ENCODE results near the gene CD9.

CD9 gene

GRCh38 chr12:6222078-6222654 lies 22.0 kb downstream of the CD9 start:
- in situ Hi-C loops (cut with HindIII; ENCODE audit: low pct_ligation_motif_present, low sequenced_read_pairs): no loop called here
- TF ChIP-seq, protein P1, sequence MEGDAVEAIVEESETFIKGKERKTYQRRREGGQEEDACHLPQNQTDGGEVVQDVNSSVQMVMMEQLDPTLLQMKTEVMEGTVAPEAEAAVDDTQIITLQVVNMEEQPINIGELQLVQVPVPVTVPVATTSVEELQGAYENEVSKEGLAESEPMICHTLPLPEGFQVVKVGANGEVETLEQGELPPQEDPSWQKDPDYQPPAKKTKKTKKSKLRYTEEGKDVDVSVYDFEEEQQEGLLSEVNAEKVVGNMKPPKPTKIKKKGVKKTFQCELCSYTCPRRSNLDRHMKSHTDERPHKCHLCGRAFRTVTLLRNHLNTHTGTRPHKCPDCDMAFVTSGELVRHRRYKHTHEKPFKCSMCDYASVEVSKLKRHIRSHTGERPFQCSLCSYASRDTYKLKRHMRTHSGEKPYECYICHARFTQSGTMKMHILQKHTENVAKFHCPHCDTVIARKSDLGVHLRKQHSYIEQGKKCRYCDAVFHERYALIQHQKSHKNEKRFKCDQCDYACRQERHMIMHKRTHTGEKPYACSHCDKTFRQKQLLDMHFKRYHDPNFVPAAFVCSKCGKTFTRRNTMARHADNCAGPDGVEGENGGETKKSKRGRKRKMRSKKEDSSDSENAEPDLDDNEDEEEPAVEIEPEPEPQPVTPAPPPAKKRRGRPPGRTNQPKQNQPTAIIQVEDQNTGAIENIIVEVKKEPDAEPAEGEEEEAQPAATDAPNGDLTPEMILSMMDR (IDR thresholded peaks at IDR 0.05; ENCODE audit: low read depth, low read length, missing control alignments): no peak
- no peaks in the 10 kb centered on the region for H3K36me3 ChIP-seq (replicated peaks)

GRCh38 chr12:6223545-6223944 lies 23.3 kb downstream of the CD9 start:
- DNase-seq: no peak
- Histone ChIP-seq H3K4me3 (ENCODE audit: low read depth, low read length) (no peak overlapping the region), H3K27ac (no peak overlapping the region), H3K27me3 (replicated peaks) (no peaks in the 10 kb centered on the region), H3K36me3 (replicated peaks) (no peaks in the 10 kb centered on the region)
- TF ChIP-seq, protein P1 (IDR thresholded peaks at IDR 0.05; ENCODE audit: low read depth, low read length, missing control alignments): no peak
- in situ Hi-C loops (cut with HindIII; ENCODE audit: low pct_ligation_motif_present, low sequenced_read_pairs): no loop called here

More at GRCh38 chr12:6222078-6222654, 22.0 kb downstream of the CD9 start:
- Histone ChIP-seq H3K27ac (no peak overlapping the region), H3K4me3 (ENCODE audit: low read depth, low read length) (no peak overlapping the region), H3K27me3 (replicated peaks) (no peaks in the 10 kb centered on the region)
- DNase-seq: no peak

GRCh38 chr12:6224550-6224949 lies 24.4 kb downstream of the CD9 start:
- H3K27me3 ChIP-seq (replicated peaks): no peaks in the 10 kb centered on the region
- H3K4me3 ChIP-seq (ENCODE audit: low read depth, low read length): no peak overlapping the region
- in situ Hi-C loops (cut with HindIII; ENCODE audit: low pct_ligation_motif_present, low sequenced_read_pairs): no loop called here
- no peak overlapping the region for H3K27ac ChIP-seq
- TF ChIP-seq, protein P1 (IDR thresholded peaks at IDR 0.05; ENCODE audit: low read depth, low read length, missing control alignments): no peak
- no peak for DNase-seq
- no peaks in the 10 kb centered on the region for H3K36me3 ChIP-seq (replicated peaks)

DNA sequence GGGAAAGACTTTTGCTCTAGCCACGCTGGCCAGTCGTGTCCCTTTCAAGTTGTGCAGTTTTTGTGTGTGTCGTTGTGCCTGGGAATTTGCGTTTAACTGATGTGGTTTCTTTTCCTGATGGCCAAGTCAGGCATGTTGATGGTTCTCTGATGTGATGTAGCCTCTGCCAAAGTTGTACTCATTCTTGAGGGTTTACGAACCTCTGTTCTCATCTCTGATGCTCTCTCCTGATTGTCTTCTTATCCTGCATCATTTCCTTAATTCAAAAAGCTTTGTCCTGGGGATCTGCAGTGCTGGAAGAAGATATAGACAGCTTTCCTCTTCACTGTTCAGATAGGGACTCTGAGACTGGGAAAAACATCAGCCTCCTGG lies 25.4 kb downstream of the CD9 start:
- Histone ChIP-seq H3K36me3 (replicated peaks) (no peaks in the 10 kb centered on the region), H3K4me3 (ENCODE audit: low read depth, low read length) (no peak overlapping the region), H3K27me3 (replicated peaks) (no peaks in the 10 kb centered on the region), H3K27ac (no peak overlapping the region)
- DNase-seq: no peak
- in situ Hi-C loops (cut with HindIII; ENCODE audit: low pct_ligation_motif_present, low sequenced_read_pairs): no loop called here
- TF ChIP-seq, protein P1 (IDR thresholded peaks at IDR 0.05; ENCODE audit: low read depth, low read length, missing control alignments): no peak

DNA sequence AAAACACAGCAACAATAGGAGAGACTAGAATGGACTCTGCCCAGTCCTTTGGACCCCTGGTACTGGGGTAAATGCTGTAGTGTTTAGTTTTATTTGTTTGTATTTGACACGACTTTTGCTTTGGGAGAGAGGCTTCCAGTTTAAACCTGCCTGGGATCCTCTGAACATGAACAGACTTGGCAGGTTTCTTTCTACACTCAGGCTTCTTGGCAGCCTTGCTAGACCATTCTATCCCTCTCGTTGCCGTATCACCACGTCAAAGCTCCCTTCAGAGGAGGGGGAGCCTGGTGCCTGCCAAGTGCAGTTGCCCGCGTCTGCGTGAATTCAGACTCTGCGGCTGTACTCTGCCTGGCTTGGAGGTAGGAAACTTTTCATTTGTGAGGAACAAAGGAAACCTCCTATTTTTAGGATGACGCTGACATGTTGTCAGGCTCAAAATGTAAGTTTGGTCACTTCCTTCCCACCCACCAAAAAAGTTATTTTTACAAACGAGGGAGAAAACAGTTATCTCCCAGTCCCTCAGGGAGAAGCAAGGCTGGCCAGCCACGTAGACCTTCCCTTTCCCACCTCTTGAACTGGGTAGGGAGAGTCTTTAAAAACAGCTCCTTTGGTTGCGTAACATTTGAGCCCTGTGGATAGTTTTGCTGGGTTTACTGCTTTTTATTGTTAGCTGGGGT lies 25.9 kb downstream of the CD9 start:
- Histone ChIP-seq H3K27ac (no peak overlapping the region), H3K36me3 (replicated peaks) (no peaks in the 10 kb centered on the region), H3K4me3 (ENCODE audit: low read depth, low read length) (no peak overlapping the region), H3K27me3 (replicated peaks) (no peaks in the 10 kb centered on the region)
- DNase-seq: no peak
- TF ChIP-seq, protein P1 (IDR thresholded peaks at IDR 0.05; ENCODE audit: low read depth, low read length, missing control alignments): no peak
- in situ Hi-C loops (cut with HindIII; ENCODE audit: low pct_ligation_motif_present, low sequenced_read_pairs): no loop called here

DNA sequence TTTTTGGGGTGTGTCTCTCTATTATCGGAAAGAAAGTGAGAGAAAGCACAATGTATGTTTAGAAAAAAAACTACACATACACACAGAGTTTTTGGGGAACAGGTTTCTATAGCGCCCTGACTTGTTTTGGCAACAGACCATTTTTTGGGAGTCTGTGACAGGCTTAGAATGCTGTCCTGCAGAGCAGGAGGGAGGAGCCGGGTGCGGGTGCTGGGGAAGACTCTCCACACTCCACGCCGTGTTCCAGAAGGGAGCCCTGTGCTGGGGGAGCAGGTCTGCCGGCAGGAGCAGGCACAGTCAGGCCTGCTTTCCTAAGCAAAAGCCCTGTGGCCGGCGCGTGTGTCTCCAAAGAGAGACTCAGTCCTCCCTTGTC lies 26.5 kb downstream of the CD9 start:
- in situ Hi-C loops (cut with HindIII; ENCODE audit: low pct_ligation_motif_present, low sequenced_read_pairs): no loop called here
- no peak for DNase-seq
- Histone ChIP-seq H3K27me3 (replicated peaks) (no peaks in the 10 kb centered on the region), H3K27ac (no peak overlapping the region), H3K36me3 (replicated peaks) (no peaks in the 10 kb centered on the region), H3K4me3 (ENCODE audit: low read depth, low read length) (no peak overlapping the region)
- TF ChIP-seq, protein P1 (IDR thresholded peaks at IDR 0.05; ENCODE audit: low read depth, low read length, missing control alignments): no peak

All from brain microvascular endothelial cell (primary cell).